Ovary (tissue), 3 donors: Measurements from ENCODE around the gene AK3.

Experiments used
- POLR2A ChIP-seq: fragments of 450-650 bp; IDR thresholded peaks from one replicate; pipeline ENCODE4 v1.6.1; 2017; ENCODE audit warnings: antibody characterized with exemption, mild to moderate bottlenecking, moderate library complexity
- TF ChIP-seq, protein P1 (sequence below), 3 donors: fragments of 450-650 bp in 2 of 3; fragments of 200-600 bp in 1 of 3; IDR thresholded peaks; one replicate each; pipeline versions ENCODE4 v1.5.1 to v1.8.0; 2016 to 2022; ENCODE audit warnings: antibody characterized with exemption in 3 of 3, mild to moderate bottlenecking in 1 of 3
- donor health status: DM: no; HTN: no; CAD: no.

DNA sequence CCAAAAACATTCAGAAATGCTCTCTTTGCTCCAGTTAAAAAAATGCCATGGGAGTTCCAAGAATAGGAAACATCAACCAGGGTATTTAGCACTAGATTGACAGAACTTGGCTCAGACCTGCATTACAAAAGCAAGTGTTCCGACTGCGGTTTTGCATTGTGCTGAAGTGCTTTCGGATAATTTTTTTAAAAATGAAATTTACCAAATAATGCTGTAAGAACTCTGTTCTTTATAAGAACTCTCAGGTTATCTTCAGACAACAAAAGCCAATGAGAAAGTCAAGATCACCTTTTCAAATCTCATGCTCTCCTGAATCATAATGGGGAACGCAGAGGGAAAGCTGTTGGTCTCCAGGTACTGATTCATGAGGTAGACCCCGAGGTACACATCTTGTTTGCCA lies 79.4 kb downstream of the AK3 start:
- no peak for TF ChIP-seq POLR2A
- TF ChIP-seq, protein P1, sequence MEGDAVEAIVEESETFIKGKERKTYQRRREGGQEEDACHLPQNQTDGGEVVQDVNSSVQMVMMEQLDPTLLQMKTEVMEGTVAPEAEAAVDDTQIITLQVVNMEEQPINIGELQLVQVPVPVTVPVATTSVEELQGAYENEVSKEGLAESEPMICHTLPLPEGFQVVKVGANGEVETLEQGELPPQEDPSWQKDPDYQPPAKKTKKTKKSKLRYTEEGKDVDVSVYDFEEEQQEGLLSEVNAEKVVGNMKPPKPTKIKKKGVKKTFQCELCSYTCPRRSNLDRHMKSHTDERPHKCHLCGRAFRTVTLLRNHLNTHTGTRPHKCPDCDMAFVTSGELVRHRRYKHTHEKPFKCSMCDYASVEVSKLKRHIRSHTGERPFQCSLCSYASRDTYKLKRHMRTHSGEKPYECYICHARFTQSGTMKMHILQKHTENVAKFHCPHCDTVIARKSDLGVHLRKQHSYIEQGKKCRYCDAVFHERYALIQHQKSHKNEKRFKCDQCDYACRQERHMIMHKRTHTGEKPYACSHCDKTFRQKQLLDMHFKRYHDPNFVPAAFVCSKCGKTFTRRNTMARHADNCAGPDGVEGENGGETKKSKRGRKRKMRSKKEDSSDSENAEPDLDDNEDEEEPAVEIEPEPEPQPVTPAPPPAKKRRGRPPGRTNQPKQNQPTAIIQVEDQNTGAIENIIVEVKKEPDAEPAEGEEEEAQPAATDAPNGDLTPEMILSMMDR (IDR thresholded peaks at IDR 0.05) = no peak
